ENCODE data around the gene MAK.
"Not testable (repeated sequence)": the region's sequence is repeated elsewhere in the genome, so short reads cannot be mapped to it uniquely, and the experiment has no call there.

MAK gene

GRCh38 chr6:10824819-10825218 lies 13.5 kb downstream of the MAK start:
- Histone ChIP-seq H3K18ac (ENCODE audit: low read depth in 1 of 2, low read length in 2 of 2) (no peak overlapping the region), H3K14ac (ENCODE audit: low read length in 2 of 2) (no peak overlapping the region)
- WGBS, result 97% methylated on average over 6 of the region's 6 CpGs

GRCh38 chr6:10824297-10824696 lies 14.0 kb downstream of the MAK start:
- H3K4me3 ChIP-seq (ENCODE audit: insufficient read depth in 1 of 2, low read depth in 1 of 2, low read length in 2 of 2), result no peak overlapping the region
- no peak overlapping the region for H2BK15ac ChIP-seq (ENCODE audit: low read depth, poor library complexity, severe bottlenecking)
- no peak overlapping the region for H2AFZ ChIP-seq (ENCODE audit: low read depth, low read length)
- H3K79me1 ChIP-seq (replicated peaks; ENCODE audit: low read length, poor library complexity, severe bottlenecking), result no peaks in the 10 kb centered on the region
- no peak overlapping the region for H4K91ac ChIP-seq (ENCODE audit: low read length)
- H3K36me3 ChIP-seq (ENCODE audit: control insufficient read depth in 1 of 2, insufficient read depth in 2 of 2, low read depth in 1 of 2, low read length in 2 of 2), result no peaks in the 10 kb centered on the region
- DNase-seq, result no peak
- H3K23ac ChIP-seq (ENCODE audit: low read length in 2 of 2), result no peak overlapping the region
- no peak overlapping the region for H2AK5ac ChIP-seq (ENCODE audit: low read length, severe bottlenecking)
- no peak overlapping the region for H2BK120ac ChIP-seq (ENCODE audit: low read depth, low read length)
- no peaks in the 10 kb centered on the region for H3K27me3 ChIP-seq (ENCODE audit: control insufficient read depth in 1 of 2, insufficient read depth in 1 of 2, low read length in 2 of 2)
- no peak overlapping the region for H3K9ac ChIP-seq (ENCODE audit: low read length)
- no peak overlapping the region for H3K18ac ChIP-seq (ENCODE audit: low read depth in 1 of 2, low read length in 2 of 2)
- no peak overlapping the region for H2BK5ac ChIP-seq (ENCODE audit: low read depth, low read length, poor library complexity, severe bottlenecking)
- no peaks in the 10 kb centered on the region for H3K4me1 ChIP-seq (ENCODE audit: control insufficient read depth, insufficient read depth, low read depth, low read length)
- H3K4me2 ChIP-seq (ENCODE audit: low read length, poor library complexity, severe bottlenecking), result no peak overlapping the region
- no peak overlapping the region for H2BK12ac ChIP-seq (ENCODE audit: low read length in 2 of 2)
- H3K27ac ChIP-seq (ENCODE audit: low read length, poor library complexity, severe bottlenecking), result no peak overlapping the region
- 89% methylated on average over 8 of the region's 8 CpGs for WGBS
- no peaks in the 10 kb centered on the region for H3K9me3 ChIP-seq (ENCODE audit: control insufficient read depth, low read length)
- no peak overlapping the region for H3K14ac ChIP-seq (ENCODE audit: low read length in 2 of 2)
- no peak overlapping the region for H3K4ac ChIP-seq (ENCODE audit: low read depth in 1 of 2, low read length in 2 of 2)
- H4K8ac ChIP-seq (ENCODE audit: low read length), result no peak overlapping the region

More at GRCh38 chr6:10824819-10825218, 13.5 kb downstream of the MAK start:
- Histone ChIP-seq H3K4ac (ENCODE audit: low read depth in 1 of 2, low read length in 2 of 2) (no peak overlapping the region), H2BK12ac (ENCODE audit: low read length in 2 of 2) (no peak overlapping the region), H3K4me2 (ENCODE audit: low read length, poor library complexity, severe bottlenecking) (no peak overlapping the region), H3K79me1 (replicated peaks; ENCODE audit: low read length, poor library complexity, severe bottlenecking) (no peaks in the 10 kb centered on the region), H3K9ac (ENCODE audit: low read length) (no peak overlapping the region), H2AK5ac (ENCODE audit: low read length, severe bottlenecking) (no peak overlapping the region), H2AFZ (ENCODE audit: low read depth, low read length) (no peak overlapping the region), H3K27me3 (ENCODE audit: control insufficient read depth in 1 of 2, insufficient read depth in 1 of 2, low read length in 2 of 2) (no peaks in the 10 kb centered on the region), H3K4me3 (ENCODE audit: insufficient read depth in 1 of 2, low read depth in 1 of 2, low read length in 2 of 2) (no peak overlapping the region), H4K91ac (ENCODE audit: low read length) (no peak overlapping the region), H3K23ac (ENCODE audit: low read length in 2 of 2) (no peak overlapping the region), H2BK120ac (ENCODE audit: low read depth, low read length) (no peak overlapping the region), H3K9me3 (ENCODE audit: control insufficient read depth, low read length) (no peaks in the 10 kb centered on the region), H2BK5ac (ENCODE audit: low read depth, low read length, poor library complexity, severe bottlenecking) (no peak overlapping the region), H3K27ac (ENCODE audit: low read length, poor library complexity, severe bottlenecking) (no peak overlapping the region), H3K4me1 (ENCODE audit: control insufficient read depth, insufficient read depth, low read depth, low read length) (no peaks in the 10 kb centered on the region), H4K8ac (ENCODE audit: low read length) (no peak overlapping the region), H2BK15ac (ENCODE audit: low read depth, poor library complexity, severe bottlenecking) (no peak overlapping the region), H3K36me3 (ENCODE audit: control insufficient read depth in 1 of 2, insufficient read depth in 2 of 2, low read depth in 1 of 2, low read length in 2 of 2) (no peaks in the 10 kb centered on the region)
- DNase-seq, result no peak

- not testable (repeated sequence) for H3K27ac ChIP-seq (ENCODE audit: low read length, poor library complexity, severe bottlenecking); H3K14ac ChIP-seq (ENCODE audit: low read length in 2 of 2); H3K36me3 ChIP-seq (ENCODE audit: control insufficient read depth in 1 of 2, insufficient read depth in 2 of 2, low read depth in 1 of 2, low read length in 2 of 2); H3K23ac ChIP-seq (ENCODE audit: low read length in 2 of 2); H3K18ac ChIP-seq (ENCODE audit: low read depth in 1 of 2, low read length in 2 of 2); H4K8ac ChIP-seq (ENCODE audit: low read length); H2AFZ ChIP-seq (ENCODE audit: low read depth, low read length); H3K4ac ChIP-seq (ENCODE audit: low read depth in 1 of 2, low read length in 2 of 2); H2BK120ac ChIP-seq (ENCODE audit: low read depth, low read length); H2AK5ac ChIP-seq (ENCODE audit: low read length, severe bottlenecking); H3K27me3 ChIP-seq (ENCODE audit: control insufficient read depth in 1 of 2, insufficient read depth in 1 of 2, low read length in 2 of 2); H3K4me3 ChIP-seq (ENCODE audit: insufficient read depth in 1 of 2, low read depth in 1 of 2, low read length in 2 of 2); H3K4me2 ChIP-seq (ENCODE audit: low read length, poor library complexity, severe bottlenecking); H2BK5ac ChIP-seq (ENCODE audit: low read depth, low read length, poor library complexity, severe bottlenecking); H2BK12ac ChIP-seq (ENCODE audit: low read length in 2 of 2); H3K4me1 ChIP-seq (ENCODE audit: control insufficient read depth, insufficient read depth, low read depth, low read length); H3K9ac ChIP-seq (ENCODE audit: low read length); H3K9me3 ChIP-seq (ENCODE audit: control insufficient read depth, low read length); H4K91ac ChIP-seq (ENCODE audit: low read length); H2BK15ac ChIP-seq (ENCODE audit: low read depth, poor library complexity, severe bottlenecking); H3K79me1 ChIP-seq (replicated peaks; ENCODE audit: low read length, poor library complexity, severe bottlenecking); DNase-seq
- 95% methylated on average over 6 of the region's 6 CpGs for WGBS
Measured at GRCh38 chr6:10814176-10814575, 24.2 kb downstream of the MAK start.

- Histone ChIP-seq H2AK5ac (ENCODE audit: low read length, severe bottlenecking) (no peak overlapping the region), H3K4me3 (ENCODE audit: insufficient read depth in 1 of 2, low read depth in 1 of 2, low read length in 2 of 2) (no peak overlapping the region), H3K4ac (ENCODE audit: low read depth in 1 of 2, low read length in 2 of 2) (no peak overlapping the region), H3K79me1 (replicated peaks; ENCODE audit: low read length, poor library complexity, severe bottlenecking) (no peaks in the 10 kb centered on the region), H4K8ac (ENCODE audit: low read length) (no peak overlapping the region), H3K14ac (ENCODE audit: low read length in 2 of 2) (no peak overlapping the region), H3K4me2 (ENCODE audit: low read length, poor library complexity, severe bottlenecking) (no peak overlapping the region), H3K4me1 (ENCODE audit: control insufficient read depth, insufficient read depth, low read depth, low read length) (no peaks in the 10 kb centered on the region), H2BK15ac (ENCODE audit: low read depth, poor library complexity, severe bottlenecking) (no peak overlapping the region), H3K36me3 (ENCODE audit: control insufficient read depth in 1 of 2, insufficient read depth in 2 of 2, low read depth in 1 of 2, low read length in 2 of 2) (no peaks in the 10 kb centered on the region), H2AFZ (ENCODE audit: low read depth, low read length) (no peak overlapping the region), H3K27me3 (ENCODE audit: control insufficient read depth in 1 of 2, insufficient read depth in 1 of 2, low read length in 2 of 2) (no peaks in the 10 kb centered on the region), H2BK12ac (ENCODE audit: low read length in 2 of 2) (no peak overlapping the region), H3K9me3 (ENCODE audit: control insufficient read depth, low read length) (no peaks in the 10 kb centered on the region), H3K23ac (ENCODE audit: low read length in 2 of 2) (no peak overlapping the region), H3K9ac (ENCODE audit: low read length) (no peak overlapping the region), H3K18ac (ENCODE audit: low read depth in 1 of 2, low read length in 2 of 2) (no peak overlapping the region), H4K91ac (ENCODE audit: low read length) (no peak overlapping the region), H2BK5ac (ENCODE audit: low read depth, low read length, poor library complexity, severe bottlenecking) (no peak overlapping the region), H2BK120ac (ENCODE audit: low read depth, low read length) (no peak overlapping the region), H3K27ac (ENCODE audit: low read length, poor library complexity, severe bottlenecking) (no peak overlapping the region)
- WGBS, result 95% methylated on average over 5 of the region's 6 CpGs
- no peak for DNase-seq
Measured at GRCh38 chr6:10809098-10809497, 29.2 kb downstream of the MAK start.

All from mesenchymal stem cell (in vitro differentiated cells and primary cell).